ENCODE results near the gene GRID2IP.

DNA sequence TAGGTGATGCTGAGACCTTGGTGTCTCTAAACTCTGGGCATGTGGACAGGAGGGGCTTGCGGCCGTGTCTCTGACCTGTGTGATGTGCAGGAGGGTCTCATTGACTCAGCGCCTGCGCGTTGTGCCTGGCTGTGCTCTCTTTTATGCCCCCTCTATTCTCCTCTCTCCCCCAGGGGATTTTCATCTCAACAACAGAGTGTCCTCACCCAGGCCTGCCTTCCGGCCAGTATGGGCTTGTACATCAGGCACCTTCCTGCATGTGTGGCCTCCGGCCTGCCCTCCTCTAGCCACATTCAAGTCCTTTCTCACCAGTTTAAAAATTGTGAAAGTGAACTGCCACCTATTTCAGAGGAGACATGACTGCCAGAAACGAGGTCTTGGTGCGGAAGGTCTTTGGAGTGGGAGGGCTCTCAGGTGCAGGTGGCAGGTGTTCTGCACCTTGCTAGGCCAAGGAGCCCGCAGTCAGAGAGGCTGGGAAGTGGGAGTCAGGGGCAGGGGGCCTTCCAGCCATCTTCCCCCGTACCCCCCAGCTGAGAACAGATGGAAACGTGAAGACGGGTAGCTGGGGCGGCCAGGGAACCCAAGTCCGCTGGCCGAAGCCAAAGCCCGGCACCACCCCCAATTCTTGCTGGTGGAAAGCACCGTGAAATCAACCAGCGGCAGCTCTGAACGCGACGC is 38.0 kb upstream of the GRID2IP start:
- TF ChIP-seq, protein P1, sequence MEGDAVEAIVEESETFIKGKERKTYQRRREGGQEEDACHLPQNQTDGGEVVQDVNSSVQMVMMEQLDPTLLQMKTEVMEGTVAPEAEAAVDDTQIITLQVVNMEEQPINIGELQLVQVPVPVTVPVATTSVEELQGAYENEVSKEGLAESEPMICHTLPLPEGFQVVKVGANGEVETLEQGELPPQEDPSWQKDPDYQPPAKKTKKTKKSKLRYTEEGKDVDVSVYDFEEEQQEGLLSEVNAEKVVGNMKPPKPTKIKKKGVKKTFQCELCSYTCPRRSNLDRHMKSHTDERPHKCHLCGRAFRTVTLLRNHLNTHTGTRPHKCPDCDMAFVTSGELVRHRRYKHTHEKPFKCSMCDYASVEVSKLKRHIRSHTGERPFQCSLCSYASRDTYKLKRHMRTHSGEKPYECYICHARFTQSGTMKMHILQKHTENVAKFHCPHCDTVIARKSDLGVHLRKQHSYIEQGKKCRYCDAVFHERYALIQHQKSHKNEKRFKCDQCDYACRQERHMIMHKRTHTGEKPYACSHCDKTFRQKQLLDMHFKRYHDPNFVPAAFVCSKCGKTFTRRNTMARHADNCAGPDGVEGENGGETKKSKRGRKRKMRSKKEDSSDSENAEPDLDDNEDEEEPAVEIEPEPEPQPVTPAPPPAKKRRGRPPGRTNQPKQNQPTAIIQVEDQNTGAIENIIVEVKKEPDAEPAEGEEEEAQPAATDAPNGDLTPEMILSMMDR (IDR thresholded peaks at IDR 0.05): peak in 1 of 4 experiments; percentile 23
- TF ChIP-seq POLR2AphosphoS5 (IDR thresholded peaks at IDR 0.05): no peak

Measured in sigmoid colon (tissue), 4 donors.